CD14-positive monocyte (primary cell): Measurements from ENCODE around the gene HSPB1. TPM values are rescaled to one million over a fixed set of nuclear protein-coding genes. Genes with fewer than 3 reads are reported as not detected.

Experiments
- DNase-seq, 3 donors: peaks; one replicate each; pipeline ENCODE4 v3.0.0-alpha.2; 2011 to 2022
- H2AFZ ChIP-seq: 2 replicates; pipeline ENCODE4 v1.6.0; 2012; ENCODE audit warnings: mild to moderate bottlenecking, low read depth, low read length, inconsistent platforms; ENCODE audit not compliant: insufficient read depth, poor library complexity, severe bottlenecking
- H3K27ac ChIP-seq, 2 donors: 1 replicate in 1 of 2; 2 replicates in 1 of 2; pipeline ENCODE4 v1.5.1; 2012 to 2013; ENCODE audit warnings: low read length in 2 of 2, control low read depth in 1 of 2, inconsistent platforms in 1 of 2, low read depth in 1 of 2, mild to moderate bottlenecking in 1 of 2
- H3K27me3 ChIP-seq, 2 donors: one replicate each; pipeline versions ENCODE4 v1.6.0 to v1.6.1; 2011 to 2013; ENCODE audit warnings: low read length in 2 of 2; ENCODE audit not compliant: control insufficient read depth in 2 of 2, insufficient read depth in 2 of 2
- H3K36me3 ChIP-seq, 2 donors: replicated peaks in 1 of 2; 1 replicate in 1 of 2; 2 replicates in 1 of 2; pipeline versions ENCODE4 v1.5.1 to v1.6.1; 2012 to 2013; ENCODE audit warnings: low read length in 2 of 2, control low read depth in 1 of 2, inconsistent platforms in 1 of 2, mild to moderate bottlenecking in 1 of 2; ENCODE audit not compliant: insufficient read depth in 2 of 2, control insufficient read depth in 1 of 2
- H3K4me1 ChIP-seq, 2 donors: 1 replicate in 1 of 2; 2 replicates in 1 of 2; pipeline versions ENCODE4 v1.5.1 to v1.6.1; 2012 to 2013; ENCODE audit warnings: low read length in 2 of 2, control low read depth in 1 of 2, inconsistent platforms in 1 of 2, mild to moderate bottlenecking in 1 of 2, moderate library complexity in 1 of 2; ENCODE audit not compliant: insufficient read depth in 2 of 2, control insufficient read depth in 1 of 2
- H3K4me2 ChIP-seq: replicated peaks from 2 replicates; pipeline ENCODE3; 2012; ENCODE audit warnings: low read length, moderate library complexity, mild to moderate bottlenecking; ENCODE audit not compliant: poor library complexity, severe bottlenecking; ENCODE audit errors: extremely low read depth
- H3K4me3 ChIP-seq, 3 experiments: fragments of 200-600 bp in 1 of 3; sonication (generic) in 1 of 3; replicated peaks in 1 of 3; 1 replicate in 2 of 3; 2 replicates in 1 of 3; pipeline ENCODE4 v1.5.1; 2011 to 2013; ENCODE audit warnings: low read length in 3 of 3, mild to moderate bottlenecking in 3 of 3, control low read depth in 2 of 3, low read depth in 2 of 3, inconsistent platforms in 1 of 3, moderate library complexity in 1 of 3
- H3K79me2 ChIP-seq: 2 replicates; pipeline ENCODE4 v1.6.0; 2012; ENCODE audit warnings: mild to moderate bottlenecking, control low read depth, inconsistent platforms, low read length, moderate library complexity; ENCODE audit not compliant: insufficient read depth
- H3K9ac ChIP-seq: 2 replicates; pipeline ENCODE4 v1.6.0; 2017; ENCODE audit warnings: low read length, mild to moderate bottlenecking; ENCODE audit not compliant: insufficient read depth, poor library complexity, severe bottlenecking
- H3K9me3 ChIP-seq, 2 donors: replicated peaks in 1 of 2; 1 replicate in 1 of 2; 2 replicates in 1 of 2; pipeline versions ENCODE4 v1.5.1 to v1.6.1; 2012 to 2013; ENCODE audit warnings: low read length in 2 of 2, control low read depth in 1 of 2; ENCODE audit not compliant: control insufficient read depth in 1 of 2, insufficient read depth in 1 of 2
- H4K20me1 ChIP-seq: 2 replicates; pipeline ENCODE4 v1.6.0; 2012; ENCODE audit warnings: mild to moderate bottlenecking, low read length, control low read depth, moderate library complexity; ENCODE audit not compliant: insufficient read depth
- H3K27ac Mint-ChIP-seq, 7 donors: one replicate each; pipeline ENCODE4 v1.8.0; 2020; ENCODE audit warnings: mild to moderate bottlenecking in 7 of 7, mixed read lengths in 7 of 7, moderate library complexity in 6 of 7, inconsistent platforms in 2 of 7
- H3K27me3 Mint-ChIP-seq, 3 donors: one replicate each; pipeline ENCODE4 v1.8.0; 2021 to 2022; ENCODE audit warnings: low read depth in 3 of 3, mild to moderate bottlenecking in 3 of 3, mixed read lengths in 3 of 3, moderate library complexity in 3 of 3, inconsistent platforms in 1 of 3
- H3K36me3 Mint-ChIP-seq, 2 donors: one replicate each; pipeline ENCODE4 v1.8.0; 2020; ENCODE audit warnings: mixed read lengths in 2 of 2, inconsistent platforms in 1 of 2, mild to moderate bottlenecking in 1 of 2
- H3K4me1 Mint-ChIP-seq: one replicate; pipeline ENCODE4 v1.8.0; 2020; ENCODE audit warnings: mild to moderate bottlenecking, mixed read lengths
- H3K4me3 Mint-ChIP-seq, 2 donors: one replicate each; pipeline ENCODE4 v1.8.0; 2020; ENCODE audit warnings: mild to moderate bottlenecking in 2 of 2, mixed read lengths in 2 of 2, moderate library complexity in 1 of 2
- H3K9me3 Mint-ChIP-seq, 7 donors: one replicate each; pipeline ENCODE4 v1.8.0; 2020 to 2022; ENCODE audit warnings: mixed read lengths in 7 of 7, mild to moderate bottlenecking in 6 of 7, moderate library complexity in 6 of 7, inconsistent platforms in 2 of 7
- WGBS: methylation state at CpG from one replicate; pipeline ENCODE4 v1.1.5; 2013; ENCODE audit warnings: missing lambda C conversion rate; ENCODE audit not compliant: insufficient coverage; 5-methylcytosine and 5-hydroxymethylcytosine counted together
- intact Hi-C, 2 donors: fragments of 100-400 bp; cut with micrococcal nuclease; formaldehyde crosslinking; loops; one replicate each; pipeline versions ENCODE4 v1.15.0 to v1.15.1; 2023
- polyA plus RNA-seq, 3 donors: library from polyadenylated mRNA; depleted of rRNA in 1 of 3; unstranded in 2 of 3; stranded (reverse) in 1 of 3; fragments of 300-500 nt in 2 of 3; fragments of >200 nt in 1 of 3; fragmentation: Illumina TruSeq in 2 of 3; gene quantifications; 1 replicate in 2 of 3; 2 replicates in 1 of 3; pipeline ENCODE4 v1.2.3, GENCODE V29; 2012 to 2021
- TF ChIP-seq, protein P1 (sequence below): fragments of 200-600 bp; IDR thresholded peaks from one replicate; pipeline ENCODE4 v1.8.0; 2022; ENCODE audit warnings: antibody characterized with exemption, mild to moderate bottlenecking

The HSPB1 gene
- polyA plus RNA-seq, 3 donors, result 8.3 to 20.7 (median 8.9) TPM

DNA sequence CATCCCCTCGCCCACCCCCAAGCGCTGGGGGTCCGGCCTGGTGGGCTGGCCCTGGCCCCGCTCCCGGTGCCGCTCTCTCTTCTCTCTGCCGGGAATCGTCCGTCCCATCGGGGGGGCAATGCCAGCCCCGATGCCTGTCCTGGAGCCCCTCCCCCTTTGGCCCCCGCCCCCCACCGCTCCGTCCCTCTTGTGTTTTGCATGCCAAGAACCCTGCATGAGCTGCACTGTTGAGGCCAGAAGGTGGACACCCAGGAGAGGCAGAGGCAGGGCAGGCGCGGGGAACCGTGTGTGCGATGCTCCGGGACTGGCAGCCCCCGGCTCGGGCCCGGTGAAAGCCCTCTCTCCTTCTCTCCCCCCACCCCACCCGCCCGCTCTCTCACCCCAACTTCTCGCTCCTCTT is 22.1 kb upstream of the HSPB1 start:
- Histone ChIP-seq H3K4me3 (no peak overlapping the region), H3K4me1 (peaks cover 7 to 17% of the 10 kb centered on the region in 2 donors), H3K9ac (no peak overlapping the region), H3K36me3 (no peaks in the 10 kb centered on the region), H3K9me3 (no peaks in the 10 kb centered on the region), H2AFZ (no peak overlapping the region), H3K27me3 (peaks cover 29 to 54% of the 10 kb centered on the region in 2 donors), H3K4me2 (no peak overlapping the region), H4K20me1 (no peaks in the 10 kb centered on the region), H3K27ac (no peak overlapping the region), H3K79me2 (no peaks in the 10 kb centered on the region)
- H3K27ac Mint-ChIP-seq, result no peak overlapping the region
- peaks cover 7 to 11% of the 10 kb centered on the region in 2 donors for H3K36me3 Mint-ChIP-seq
- peaks cover 14% of the 10 kb centered on the region for H3K4me1 Mint-ChIP-seq
- WGBS, result 48% methylated on average over 5 of the region's 25 CpGs
- peak overlapping the region in 1 of 2 donors; percentile 93 for H3K4me3 Mint-ChIP-seq
- H3K9me3 Mint-ChIP-seq, result peaks cover 0 to 16% (median 9%) of the 10 kb centered on the region in 7 donors
- TF ChIP-seq, protein P1, sequence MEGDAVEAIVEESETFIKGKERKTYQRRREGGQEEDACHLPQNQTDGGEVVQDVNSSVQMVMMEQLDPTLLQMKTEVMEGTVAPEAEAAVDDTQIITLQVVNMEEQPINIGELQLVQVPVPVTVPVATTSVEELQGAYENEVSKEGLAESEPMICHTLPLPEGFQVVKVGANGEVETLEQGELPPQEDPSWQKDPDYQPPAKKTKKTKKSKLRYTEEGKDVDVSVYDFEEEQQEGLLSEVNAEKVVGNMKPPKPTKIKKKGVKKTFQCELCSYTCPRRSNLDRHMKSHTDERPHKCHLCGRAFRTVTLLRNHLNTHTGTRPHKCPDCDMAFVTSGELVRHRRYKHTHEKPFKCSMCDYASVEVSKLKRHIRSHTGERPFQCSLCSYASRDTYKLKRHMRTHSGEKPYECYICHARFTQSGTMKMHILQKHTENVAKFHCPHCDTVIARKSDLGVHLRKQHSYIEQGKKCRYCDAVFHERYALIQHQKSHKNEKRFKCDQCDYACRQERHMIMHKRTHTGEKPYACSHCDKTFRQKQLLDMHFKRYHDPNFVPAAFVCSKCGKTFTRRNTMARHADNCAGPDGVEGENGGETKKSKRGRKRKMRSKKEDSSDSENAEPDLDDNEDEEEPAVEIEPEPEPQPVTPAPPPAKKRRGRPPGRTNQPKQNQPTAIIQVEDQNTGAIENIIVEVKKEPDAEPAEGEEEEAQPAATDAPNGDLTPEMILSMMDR, result no peak
- H3K27me3 Mint-ChIP-seq, result peaks cover 63 to 81% (median 71%) of the 10 kb centered on the region in 3 donors
- intact Hi-C loops, result no loop called here
- DNase-seq, result no peak

DNA sequence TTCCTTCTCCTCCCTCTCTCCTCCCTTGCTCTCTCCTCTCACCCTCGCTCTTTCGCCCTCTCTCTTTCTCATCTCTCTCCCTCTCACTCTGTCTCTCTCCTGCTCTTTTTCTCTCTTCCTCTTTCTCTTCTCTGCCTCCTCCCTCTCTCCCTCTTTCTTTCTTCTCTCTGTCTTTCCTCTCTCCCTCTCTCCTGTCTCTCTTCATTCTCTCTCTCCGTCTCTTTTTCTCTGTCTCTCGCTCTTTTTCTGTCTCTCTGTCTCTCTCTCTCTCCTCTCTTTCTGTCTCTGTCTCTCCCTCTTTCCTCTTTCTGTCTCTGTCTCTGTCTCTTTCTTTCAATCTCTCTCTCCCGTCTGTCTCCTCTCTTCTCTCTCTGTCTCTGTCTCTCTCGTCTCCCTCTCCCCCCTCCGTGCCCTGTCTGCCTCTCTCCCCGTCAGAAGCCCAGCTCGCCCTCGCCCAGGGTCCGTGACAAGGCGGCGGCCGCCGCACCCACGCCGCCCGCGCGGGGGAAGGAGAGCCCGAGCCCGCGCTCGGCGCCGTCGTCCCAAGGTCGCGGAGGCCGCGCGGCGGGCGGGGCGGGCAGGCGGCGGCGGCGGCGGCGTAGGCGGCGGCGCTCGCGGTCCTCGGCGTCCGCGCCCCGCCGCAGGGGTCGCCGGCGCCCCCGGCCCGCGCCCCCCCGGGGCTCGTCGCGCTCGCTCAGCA is 21.3 kb upstream of the HSPB1 start:
- Histone ChIP-seq H3K4me3 (peak overlapping the region in 1 of 3 experiments; percentile 50), H2AFZ (no peak overlapping the region), H3K36me3 (no peaks in the 10 kb centered on the region), H3K4me1 (peaks cover 7 to 17% of the 10 kb centered on the region in 2 donors), H3K79me2 (no peaks in the 10 kb centered on the region), H3K4me2 (peak overlapping the region; percentile 75), H3K27me3 (peaks cover 29 to 54% of the 10 kb centered on the region in 2 donors), H3K9me3 (no peaks in the 10 kb centered on the region), H3K9ac (no peak overlapping the region), H3K27ac (no peak overlapping the region), H4K20me1 (no peaks in the 10 kb centered on the region)
- H3K36me3 Mint-ChIP-seq, result peaks cover 7 to 11% of the 10 kb centered on the region in 2 donors
- H3K4me1 Mint-ChIP-seq, result peaks cover 14% of the 10 kb centered on the region
- intact Hi-C loops, result no loop called here
- peak overlapping the region; percentile 69 to 93 for H3K4me3 Mint-ChIP-seq
- peaks cover 65 to 84% (median 68%) of the 10 kb centered on the region in 3 donors for H3K27me3 Mint-ChIP-seq
- TF ChIP-seq, protein P1, result no peak
- no peak for DNase-seq
- WGBS, result 4% methylated on average over 63 of the region's 63 CpGs
- no peak overlapping the region for H3K27ac Mint-ChIP-seq
- H3K9me3 Mint-ChIP-seq, result peaks cover 0 to 16% (median 9%) of the 10 kb centered on the region in 7 donors
